GM12878 (cell line): Measurements from ENCODE around the gene PTPN14. TPM values are rescaled to one million over a fixed set of nuclear protein-coding genes. Genes with fewer than 3 reads are reported as not detected.

ENCODE experiments used
- ATAC-seq: fragments of 200-7000 bp; cut with Tn5 transposase; 3 replicates; pipeline ENCODE4 v1.9.1; 2020; ENCODE audit warnings: mild to moderate bottlenecking, moderate library complexity
- BruUV-seq: library from RNA; stranded (reverse); fragments of 400-500 nt; replicated peaks from 2 replicates; lab custom pipeline; 2021; lab: Mats Ljungman, UMichigan
- CTCF ChIA-PET: fragments of 300-600 bp; sonication (Branson Sonifier 250); formaldehyde crosslinking; extraction: SDS; loops from one replicate; lab custom pipeline; 2021; ENCODE audit warnings: inconsistent platforms; lab: Yijun Ruan, JAX
- POLR2A ChIA-PET: fragments of 350-600 bp; formaldehyde crosslinking; extraction: SDS; loops from one replicate; lab custom pipeline; 2021; ENCODE audit warnings: inconsistent platforms; lab: Charles Lee
- RAD21 ChIA-PET: fragments of 300-600 bp; sonication (Branson Sonifier 250); formaldehyde crosslinking; loops from one replicate; lab custom pipeline; 2023; ENCODE audit warnings: antibody characterized with exemption; ENCODE audit not compliant: unreplicated experiment; lab: Charles Lee
- SMC1A ChIA-PET: fragments of 300-600 bp; sonication (Branson Sonifier 250); formaldehyde crosslinking; loops from one replicate; lab custom pipeline; 2023; ENCODE audit not compliant: unreplicated experiment, uncharacterized antibody; lab: Charles Lee
- DNase-seq: peaks from one replicate; pipeline ENCODE4 v3.0.0-alpha.2; 2011; ENCODE audit warnings: low read depth, low spot score
- FAIRE-seq: peaks from 3 replicates; lab custom pipeline; 2011; peaks lifted over from hg19 to GRCh38; lab: Jason Lieb, UNC
- H2AFZ ChIP-seq: 2 replicates; pipeline ENCODE4 v1.6.0; 2011; ENCODE audit warnings: low read depth, low read length, control low read depth; ENCODE audit not compliant: control insufficient read depth
- H3K27ac ChIP-seq: 2 replicates; pipeline ENCODE4 v1.5.1; 2011; ENCODE audit warnings: control low read depth; ENCODE audit not compliant: control insufficient read depth, insufficient read depth
- H3K27me3 ChIP-seq, 2 experiments: replicated peaks in 1 of 2; 2 replicates each; pipeline versions ENCODE4 v1.6.0 to v1.6.1; 2011; ENCODE audit warnings: low read length in 1 of 2; ENCODE audit not compliant: control insufficient read depth in 2 of 2, insufficient read depth in 2 of 2
- H3K36me3 ChIP-seq, 2 experiments: 2 replicates each; pipeline ENCODE4 v1.5.1; 2011; ENCODE audit warnings: low read length in 1 of 2; ENCODE audit not compliant: control insufficient read depth in 2 of 2, insufficient read depth in 2 of 2
- H3K4me1 ChIP-seq: 2 replicates; pipeline ENCODE4 v1.6.1; 2011; ENCODE audit warnings: mild to moderate bottlenecking, low read length, moderate library complexity, mixed read lengths; ENCODE audit not compliant: control insufficient read depth, insufficient read depth
- H3K4me2 ChIP-seq: 2 replicates; pipeline ENCODE4 v1.6.0; 2011; ENCODE audit warnings: control low read depth; ENCODE audit not compliant: control insufficient read depth, insufficient read depth
- H3K4me3 ChIP-seq: fragments of 200-600 bp; sonication (generic); 2 replicates; pipeline ENCODE4 v1.5.1; 2016
- H3K79me2 ChIP-seq: 2 replicates; pipeline ENCODE4 v1.6.0; 2011; ENCODE audit warnings: low read length; ENCODE audit not compliant: control insufficient read depth, insufficient read depth
- H3K9ac ChIP-seq: 2 replicates; pipeline ENCODE4 v1.8.0; 2011; ENCODE audit warnings: low read length, control low read depth, mixed read lengths; ENCODE audit not compliant: control insufficient read depth, insufficient read depth
- H3K9me3 ChIP-seq: replicated peaks from 3 replicates; pipeline ENCODE4 v1.5.1; 2011; ENCODE audit warnings: mild to moderate bottlenecking, low read length; ENCODE audit not compliant: control insufficient read depth, insufficient read depth
- H4K20me1 ChIP-seq: 2 replicates; pipeline ENCODE4 v1.6.0; 2011; ENCODE audit not compliant: control insufficient read depth, insufficient read depth
- TCF12 ChIP-seq: IDR thresholded peaks from 2 replicates; pipeline ENCODE4 v1.6.1; 2011; ENCODE audit warnings: low read depth, mild to moderate bottlenecking, low read length
- USF2 ChIP-seq: IDR thresholded peaks from 2 replicates; pipeline ENCODE4 v1.6.1; 2011; ENCODE audit warnings: low read depth, low read length, improper control_type of control experiment, borderline replicate concordance
- ZBTB4 ChIP-seq: fragments of 450-650 bp; formaldehyde crosslinking; IDR thresholded peaks from 2 replicates; pipeline ENCODE4 v1.4.0; 2022; ENCODE audit warnings: mild to moderate bottlenecking, moderate library complexity
- WGBS: methylation state at CpG from one replicate; pipeline ENCODE4 v1.1.6; 2016; ENCODE audit warnings: low lambda C conversion rate; ENCODE audit not compliant: insufficient replicate concordance, insufficient coverage; ENCODE audit errors: missing lambda C conversion rate; 5-methylcytosine and 5-hydroxymethylcytosine counted together
- in situ Hi-C: fragments of 300-500 bp; cut with MboI; formaldehyde crosslinking; loops from 9 replicates; pipeline ENCODE4 v1.14.3; 2018; ENCODE audit warnings: mixed read lengths
- intact Hi-C: fragments of 100-400 bp; cut with micrococcal nuclease; formaldehyde crosslinking; loops from one replicate; pipeline ENCODE4 v1.14.2; 2022; ENCODE audit not compliant: unreplicated experiment
- polyA plus RNA-seq, 11 experiments: library from polyadenylated mRNA; depleted of rRNA in 4 of 11; unstranded in 6 of 11; stranded (reverse) in 5 of 11; fragments of >200 nt; fragmentation: Nextera tagmentation in 4 of 11; fragmentation: Illumina TruSeq in 1 of 11; extraction: Ambion mirVana in 4 of 11; extraction: Trizol in 1 of 11; gene quantifications; 1 replicate in 1 of 11; 2 replicates in 10 of 11; pipeline versions ENCODE4 v1.2.1 to v1.2.3, GENCODE V29; 2011 to 2016; ENCODE audit warnings: inconsistent platforms in 2 of 11, missing spikeins in 2 of 11, low read depth in 1 of 11
- total RNA-seq, 4 experiments: library from RNA; depleted of rRNA in 3 of 4; stranded (reverse); fragments of >200 nt in 3 of 4; fragmentation: Illumina TruSeq in 1 of 4; extraction: Trizol in 1 of 4; gene quantifications; 2 replicates each; pipeline versions ENCODE4 v1.2.1 to v1.2.3, GENCODE V29; 2013 to 2021

PTPN14 gene
- total and polyA plus RNA-seq, 10 of the 15 experiments (the other 5 are each of a cell fraction or from before 2014, with no cell fraction given) = 0.05 to 5.1 (median 0.44) TPM

GRCh38 chr1:214590696-214591095 is 39.3 kb upstream of the PTPN14 start:
- no TSS peak for BruUV-seq
- Histone ChIP-seq H3K36me3 (no peaks in the 10 kb centered on the region), H3K9me3 (no peaks in the 10 kb centered on the region), H3K9ac (no peak overlapping the region), H3K4me3 (no peak overlapping the region), H3K27me3 (no peaks in the 10 kb centered on the region), H3K79me2 (no peaks in the 10 kb centered on the region), H3K4me2 (no peak overlapping the region), H3K4me1 (no peaks in the 10 kb centered on the region), H3K27ac (no peak overlapping the region), H4K20me1 (no peaks in the 10 kb centered on the region), H2AFZ (no peak overlapping the region)
- ChIA-PET CTCF (interaction anchor here (0.8 to 20.7 kb wide), 3 partner anchors 8 to 256 kb away, joined by 3 to 597 read pairs (median 42); no protein-coding TSS in a partner anchor), RAD21 (interaction anchor here (1.2 kb wide), 2 partner anchors 36 to 258 kb away, joined by 4 read pairs; no protein-coding TSS in a partner anchor), SMC1A (interaction anchor here (0.7 to 6.9 kb wide), 4 partner anchors 8 to 259 kb away, joined by 3 to 48 read pairs (median 18); no protein-coding TSS in a partner anchor), POLR2A (no interaction called here)
- WGBS = 38% methylated on average over 5 of the region's 5 CpGs
- intact Hi-C loops = no loop called here
- in situ Hi-C loops = no loop called here
- TF ChIP-seq ZBTB4 = no peak
- no peak for TF ChIP-seq USF2
- no peak for TF ChIP-seq TCF12
- no peak for DNase-seq
- FAIRE-seq = peak; percentile 27
- ATAC-seq = no peak
